H1 (cell line): ENCODE measurements around the gene PAQR4. TPM values are rescaled to one million over a fixed set of nuclear protein-coding genes. Genes with fewer than 3 reads are reported as not detected.

ENCODE experiments used
- CTCF ChIA-PET: fragments of 300-600 bp; sonication (Branson Sonifier 250); formaldehyde crosslinking; loops from one replicate; lab custom pipeline; 2021; ENCODE audit not compliant: partially characterized antibody; lab: Charles Lee
- POLR2A ChIA-PET: fragments of 300-600 bp; sonication (Branson Sonifier 250); formaldehyde crosslinking; loops from one replicate; lab custom pipeline; 2021; ENCODE audit warnings: inconsistent platforms; ENCODE audit not compliant: partially characterized antibody; lab: Charles Lee
- DNase-seq, 2 experiments: peaks; one replicate each; pipeline versions ENCODE4 v3.0.0 to v3.0.0-alpha.2; 2010 to 2022; ENCODE audit warnings: low spot score in 2 of 2, low read depth in 1 of 2, mixed read lengths in 1 of 2
- FAIRE-seq: peaks from 2 replicates; lab custom pipeline; 2011; peaks lifted over from hg19 to GRCh38; lab: Jason Lieb, UNC
- H2AFZ ChIP-seq: 2 replicates; pipeline ENCODE4 v1.8.1; 2012; ENCODE audit warnings: low read length, inconsistent platforms
- H2AK5ac ChIP-seq: 2 replicates; pipeline ENCODE4 v1.6.1; 2013; ENCODE audit warnings: low read depth, low read length
- H2BK120ac ChIP-seq: replicated peaks from 2 replicates; pipeline ENCODE3; 2013; ENCODE audit warnings: low read depth, low read length, inconsistent platforms
- H2BK12ac ChIP-seq: 2 replicates; pipeline ENCODE4 v1.6.1; 2013; ENCODE audit warnings: low read depth, low read length
- H2BK15ac ChIP-seq: 2 replicates; pipeline ENCODE4 v1.6.1; 2013; ENCODE audit warnings: low read length
- H2BK20ac ChIP-seq: 2 replicates; pipeline ENCODE4 v1.6.1; 2013; ENCODE audit warnings: low read length
- H2BK5ac ChIP-seq: 2 replicates; pipeline ENCODE4 v1.6.1; 2013; ENCODE audit warnings: low read depth, low read length
- H3K14ac ChIP-seq: 2 replicates; pipeline ENCODE4 v1.6.1; 2013; ENCODE audit warnings: inconsistent platforms; ENCODE audit not compliant: insufficient read length
- H3K18ac ChIP-seq: 2 replicates; pipeline ENCODE4 v1.6.1; 2013; ENCODE audit warnings: low read length; ENCODE audit errors: extremely low read depth
- H3K23ac ChIP-seq: 2 replicates; pipeline ENCODE4 v1.6.1; 2013; ENCODE audit warnings: inconsistent platforms; ENCODE audit not compliant: insufficient read length
- H3K23me2 ChIP-seq: 2 replicates; pipeline ENCODE4 v1.6.1; 2013; ENCODE audit warnings: low read depth, low read length
- H3K27ac ChIP-seq: 2 replicates; pipeline ENCODE4 v1.6.1; 2011; ENCODE audit warnings: low read depth, low read length, inconsistent platforms
- H3K27me3 ChIP-seq, 4 experiments: replicated peaks in 1 of 4; 1 replicate in 1 of 4; 2 replicates in 3 of 4; pipeline versions ENCODE4 v1.6.1 to v1.8.1; 2011 to 2013; ENCODE audit warnings: low read length in 3 of 4, mild to moderate bottlenecking in 3 of 4, inconsistent platforms in 2 of 4, mixed read lengths in 2 of 4, moderate library complexity in 1 of 4; ENCODE audit not compliant: control insufficient read depth in 3 of 4, insufficient read depth in 3 of 4; ENCODE audit errors: extremely low read depth in 1 of 4
- H3K36me3 ChIP-seq, 4 experiments: 2 replicates each; pipeline versions ENCODE4 v1.6.1 to v1.8.1; 2011 to 2013; ENCODE audit warnings: mild to moderate bottlenecking in 4 of 4, low read length in 3 of 4, moderate library complexity in 2 of 4, control low read depth in 1 of 4, inconsistent platforms in 1 of 4; ENCODE audit not compliant: insufficient read depth in 4 of 4, control insufficient read depth in 2 of 4
- H3K4ac ChIP-seq: replicated peaks from 2 replicates; pipeline ENCODE3; 2013; ENCODE audit warnings: low read length, low read depth, mixed read lengths, inconsistent platforms; ENCODE audit not compliant: insufficient read length
- H3K4me1 ChIP-seq, 4 experiments: replicated peaks in 1 of 4; 1 replicate in 1 of 4; 2 replicates in 3 of 4; pipeline versions ENCODE4 v1.6.1 to v1.8.1; 2011 to 2013; ENCODE audit warnings: low read length in 3 of 4, inconsistent platforms in 2 of 4, mixed read lengths in 1 of 4; ENCODE audit not compliant: insufficient read depth in 4 of 4, control insufficient read depth in 3 of 4
- H3K4me2 ChIP-seq, 2 experiments: 2 replicates each; pipeline versions ENCODE4 v1.6.1 to v1.8.1; 2011 to 2013; ENCODE audit warnings: low read depth in 2 of 2, low read length in 2 of 2, control low read depth in 1 of 2, inconsistent platforms in 1 of 2, mild to moderate bottlenecking in 1 of 2; ENCODE audit not compliant: insufficient read depth in 1 of 2
- H3K4me3 ChIP-seq, 4 experiments: fragments of 200-600, 300-600 bp in 1 of 4; sonication (generic), shearing (Covaris generic), sonication (Bioruptor Twin) in 1 of 4; 2 replicates each; pipeline versions ENCODE4 v1.5.1 to v1.8.1; 2011 to 2016; ENCODE audit warnings: low read length in 4 of 4, low read depth in 3 of 4, control low read depth in 2 of 4, inconsistent platforms in 2 of 4, mild to moderate bottlenecking in 2 of 4, mixed read lengths in 1 of 4, moderate library complexity in 1 of 4; ENCODE audit not compliant: insufficient read depth in 2 of 4; ENCODE audit errors: extremely low read depth in 1 of 4
- H3K56ac ChIP-seq: replicated peaks from 2 replicates; pipeline ENCODE3; 2013; ENCODE audit warnings: low read depth, mild to moderate bottlenecking, mixed read lengths, low read length, inconsistent platforms; ENCODE audit not compliant: insufficient read length
- H3K79me1 ChIP-seq: 2 replicates; pipeline ENCODE4 v1.6.1; 2013; ENCODE audit warnings: low read depth, low read length, control low read depth
- H3K79me2 ChIP-seq, 2 experiments: 2 replicates each; pipeline versions ENCODE4 v1.6.1 to v1.8.1; 2012 to 2013; ENCODE audit warnings: low read length in 2 of 2, mild to moderate bottlenecking in 2 of 2, inconsistent platforms in 1 of 2; ENCODE audit not compliant: insufficient read depth in 2 of 2, control insufficient read depth in 1 of 2
- H3K9ac ChIP-seq, 4 experiments: replicated peaks in 1 of 4; 1 replicate in 1 of 4; 2 replicates in 3 of 4; pipeline versions ENCODE4 v1.6.1 to v1.8.1; 2011 to 2013; ENCODE audit warnings: low read depth in 3 of 4, low read length in 3 of 4, control low read depth in 2 of 4, mild to moderate bottlenecking in 2 of 4, moderate library complexity in 2 of 4, inconsistent platforms in 1 of 4; ENCODE audit errors: extremely low read depth in 1 of 4
- H3K9me3 ChIP-seq, 2 experiments: 2 replicates each; pipeline versions ENCODE4 v1.6.1 to v1.8.1; 2012 to 2013; ENCODE audit warnings: mild to moderate bottlenecking in 2 of 2, moderate library complexity in 2 of 2, control low read depth in 1 of 2, inconsistent platforms in 1 of 2, low read depth in 1 of 2, low read length in 1 of 2, mixed read lengths in 1 of 2; ENCODE audit not compliant: insufficient read depth in 2 of 2
- H4K20me1 ChIP-seq, 2 experiments: replicated peaks in 1 of 2; 2 replicates each; pipeline versions ENCODE3 to v1.8.1; 2011 to 2013; ENCODE audit warnings: inconsistent platforms in 2 of 2, low read length in 2 of 2, mild to moderate bottlenecking in 1 of 2; ENCODE audit not compliant: insufficient read depth in 2 of 2, control insufficient read depth in 1 of 2
- H4K5ac ChIP-seq: 2 replicates; pipeline ENCODE4 v1.6.1; 2013; ENCODE audit warnings: low read length, low read depth, mixed read lengths, inconsistent platforms; ENCODE audit not compliant: insufficient read length
- H4K8ac ChIP-seq: 2 replicates; pipeline ENCODE4 v1.8.0; 2013; ENCODE audit warnings: mild to moderate bottlenecking, moderate library complexity, low read length, inconsistent platforms; ENCODE audit not compliant: insufficient read depth; ENCODE audit errors: extremely low read depth
- H4K91ac ChIP-seq: replicated peaks from 2 replicates; pipeline ENCODE3; 2013; ENCODE audit warnings: low read length, mixed read lengths, inconsistent platforms; ENCODE audit not compliant: insufficient read length
- POLR2A ChIP-seq, 2 experiments: IDR thresholded peaks; 1 replicate in 1 of 2; 2 replicates in 1 of 2; pipeline ENCODE4 v1.6.1; 2011; ENCODE audit warnings: low read depth in 2 of 2, low read length in 2 of 2, mild to moderate bottlenecking in 2 of 2; ENCODE audit errors: control extremely low read depth in 1 of 2
- POLR2AphosphoS5 ChIP-seq: IDR thresholded peaks from 2 replicates; pipeline ENCODE4 v1.6.1; 2011; ENCODE audit warnings: low read depth, low read length
- POU5F1 ChIP-seq: IDR thresholded peaks from 2 replicates; pipeline ENCODE4 v1.6.1; 2011; ENCODE audit warnings: low read depth, mild to moderate bottlenecking, low read length, moderate library complexity
- WGBS, 2 experiments: shearing (Covaris generic) in 1 of 2; methylation state at CpG; one replicate each; pipeline versions ENCODE4 v1.1.6 to v1.1.7; 2013 to 2015; ENCODE audit warnings: low lambda C conversion rate in 2 of 2, mixed read lengths in 2 of 2, inconsistent platforms in 1 of 2, low coverage in 1 of 2, missing lambda C conversion rate in 1 of 2; ENCODE audit not compliant: insufficient replicate concordance in 2 of 2, insufficient coverage in 1 of 2, insufficient read length in 1 of 2; ENCODE audit errors: extremely low coverage in 1 of 2, missing lambda C conversion rate in 1 of 2; 5-methylcytosine and 5-hydroxymethylcytosine counted together
- polyA plus RNA-seq, 7 experiments: library from polyadenylated mRNA; depleted of rRNA in 3 of 7; stranded (reverse) in 5 of 7; unstranded in 2 of 7; fragments of >200 nt in 5 of 7; fragments of 200-250 nt in 2 of 7; gene quantifications; 1 replicate in 5 of 7; 2 replicates in 1 of 7; 4 replicates in 1 of 7; pipeline versions ENCODE4 v1.2.1 to v1.2.3, GENCODE V29; 2011 to 2013; ENCODE audit warnings: missing spikeins in 2 of 7, mixed read lengths in 2 of 7
- total RNA-seq: library from RNA; stranded (reverse); fragmentation: NEBNext Ultra II Directional; extraction: Animal tissue kit (Norgen Biotek cat#: 25700); gene quantifications from 2 replicates; pipeline ENCODE4 v1.2.1, GENCODE V29; 2021

PAQR4 gene
- total and polyA plus RNA-seq, 2 of the 8 experiments (the other 6 are each of a cell fraction or from before 2014, with no cell fraction given), result 28.2 to 34.6 TPM

DNA sequence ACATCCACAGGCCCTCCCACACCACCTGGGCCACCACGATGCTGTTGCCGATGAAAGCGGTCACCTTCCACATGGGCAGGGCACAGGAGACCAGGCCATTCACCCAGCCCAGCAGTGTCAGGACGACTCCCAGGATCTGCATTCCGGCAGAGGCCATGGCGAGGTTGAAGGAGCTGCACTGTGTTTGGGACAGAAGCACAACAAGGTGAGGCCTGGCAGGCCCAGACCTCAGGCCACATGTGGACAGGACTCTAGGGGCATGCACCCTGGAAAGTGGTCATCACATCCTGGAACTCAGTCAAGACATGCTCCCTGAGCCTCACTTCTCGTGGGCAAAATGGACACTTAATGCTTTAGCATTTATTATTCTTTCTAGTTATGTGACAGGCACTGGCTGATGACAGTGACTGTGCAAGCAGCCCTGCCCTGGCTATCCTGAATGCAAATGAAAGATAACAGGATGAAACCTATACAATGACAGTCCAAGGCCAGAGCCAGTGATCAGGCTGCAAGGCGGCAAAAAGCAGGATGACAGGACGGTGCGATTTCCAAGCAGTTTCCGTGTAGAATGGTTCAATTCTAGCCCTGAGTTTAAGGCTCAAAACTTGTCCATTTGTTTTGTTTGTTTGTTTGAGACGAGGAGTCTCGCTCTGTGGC lies 46.8 kb downstream of the PAQR4 start:
- Histone ChIP-seq H3K18ac (no peak overlapping the region), H2BK120ac (no peak overlapping the region), H3K9ac (peak overlapping the region in 1 of 4 experiments; percentile 10; a peak in 2 of 7 replicates), H3K23ac (no peak overlapping the region), H3K23me2 (peaks cover 23% of the 10 kb centered on the region), H3K27me3 (no peaks in the 10 kb centered on the region; a peak in 1 of 7 replicates), H2AFZ (no peak overlapping the region), H4K20me1 (peaks cover 16 to 32% of the 10 kb centered on the region in 2 experiments), H3K79me2 (peaks cover 11 to 32% of the 10 kb centered on the region in 2 experiments), H2BK20ac (no peak overlapping the region), H3K4me3 (peak overlapping the region; percentile 4 to 39 (median 20); a peak in 5 of 8 replicates), H3K9me3 (no peaks in the 10 kb centered on the region), H2BK5ac (peak overlapping the region; percentile 35; the same call in 1 of the 2 replicates), H3K79me1 (peaks cover 11% of the 10 kb centered on the region; the same call in 1 of the 2 replicates), H3K36me3 (peaks cover 6 to 20% (median 12%) of the 10 kb centered on the region in 4 experiments; a peak in 7 of 8 replicates), H2BK15ac (no peak overlapping the region), H3K4me1 (peaks cover 8 to 42% (median 36%) of the 10 kb centered on the region in 4 experiments), H4K91ac (no peak overlapping the region), H3K56ac (no peak overlapping the region), H4K5ac (no peak overlapping the region), H3K4me2 (peak overlapping the region; percentile 60 to 66), H2BK12ac (peak overlapping the region; percentile 85; the same call in 1 of the 2 replicates), H3K14ac (no peak overlapping the region), H3K27ac (no peak overlapping the region), H2AK5ac (no peak overlapping the region), H4K8ac (0 out of 2 replicates have a peak overlapping the region, but pooled peaks have one; percentile 78), H3K4ac (no peak overlapping the region)
- DNase-seq, result no peak
- 87% methylated on average over 13 of the region's 13 CpGs; no CpG with 5 or more reads in 1 of the 2 experiments for WGBS, 2 experiments
- TF ChIP-seq POLR2A (IDR thresholded peaks at IDR 0.05; ENCODE audit: control extremely low read depth in 1 of 2, low read depth in 2 of 2, low read length in 2 of 2) (peak; percentile 38 to 41; a peak in 2 of 3 replicates), POLR2AphosphoS5 (peak; percentile 85), POU5F1 (no peak)
- POLR2A ChIA-PET, result interaction anchor here (0.6 to 35.7 kb wide), 9 partner anchors 1 to 120 kb away, joined by 3 to 1808 read pairs (median 12); partner anchors contain the start of genes BICDL2, CLDN6, CLDN9 and HCFC1R1
- no peak for FAIRE-seq
- CTCF ChIA-PET, result interaction anchor here (0.5 to 11.3 kb wide), 3 partner anchors 12 to 45 kb away, joined by 3 to 213 read pairs (median 3); no protein-coding TSS in a partner anchor
